Esophagus mucosa (tissue), 1 donor: Measurements from ENCODE around the gene FARS2. TPM values are rescaled to one million over a fixed set of nuclear protein-coding genes. Genes with fewer than 3 reads are reported as not detected.

Experiments used
- ATAC-seq: fragments of 200-7000 bp; cut with Tn5 transposase; one replicate; pipeline ENCODE4 v1.9.1; 2020
- total RNA-seq: library from RNA; stranded (reverse); gene quantifications from one replicate; pipeline ENCODE4 v1.2.4, GENCODE V29; 2023
- donor health status: DM: yes; HTN: yes; CAD: no.

FARS2 gene
- total RNA-seq, 1 donor from 2014 or later = 15.4 TPM

DNA sequence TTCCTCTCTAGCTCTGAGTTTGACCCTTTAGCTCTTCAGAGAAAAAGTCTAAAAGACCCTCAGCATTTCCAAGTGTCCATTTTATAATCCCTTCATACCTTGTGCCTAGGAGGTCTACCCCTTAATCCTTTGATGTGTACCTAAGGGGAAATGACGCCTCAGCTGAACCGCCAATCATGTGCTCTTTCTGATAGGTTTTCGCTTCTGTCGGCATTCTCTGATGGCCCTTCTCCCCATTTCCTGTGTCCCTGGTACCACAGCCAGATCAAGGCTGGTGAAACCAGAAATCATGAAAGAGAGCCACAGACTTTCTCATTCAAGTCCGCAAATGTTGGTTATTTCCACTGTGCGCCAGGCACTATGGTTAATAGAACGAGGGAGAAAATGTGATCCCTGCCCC is 333.9 kb downstream of the FARS2 start:
- ATAC-seq = no peak

DNA sequence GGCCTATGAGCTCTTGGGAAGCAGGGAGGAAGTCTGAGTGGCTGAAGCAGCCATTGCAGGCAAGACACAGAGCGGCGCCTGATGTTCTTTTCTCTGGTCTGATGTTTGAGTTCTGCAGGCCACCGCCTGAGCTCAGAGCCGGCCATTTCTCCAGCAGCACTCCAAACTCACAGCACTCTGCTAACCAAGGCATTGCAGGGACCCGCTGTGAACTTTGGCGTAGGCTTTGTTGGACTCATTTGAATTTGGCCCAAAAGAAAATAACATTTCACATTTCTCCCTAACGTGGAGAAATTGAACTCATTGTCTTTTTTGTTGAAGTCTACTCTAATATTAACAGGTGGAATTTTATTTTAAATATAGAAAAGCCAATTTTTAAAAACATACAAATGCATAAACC is 336.1 kb downstream of the FARS2 start:
- ATAC-seq = no peak

- no peak for ATAC-seq
These were observed 336.8 kb downstream of the FARS2 start for GRCh38 chr6:5598123-5598522.

GRCh38 chr6:5599127-5599526 is 337.8 kb downstream of the FARS2 start:
- ATAC-seq = no peak

DNA sequence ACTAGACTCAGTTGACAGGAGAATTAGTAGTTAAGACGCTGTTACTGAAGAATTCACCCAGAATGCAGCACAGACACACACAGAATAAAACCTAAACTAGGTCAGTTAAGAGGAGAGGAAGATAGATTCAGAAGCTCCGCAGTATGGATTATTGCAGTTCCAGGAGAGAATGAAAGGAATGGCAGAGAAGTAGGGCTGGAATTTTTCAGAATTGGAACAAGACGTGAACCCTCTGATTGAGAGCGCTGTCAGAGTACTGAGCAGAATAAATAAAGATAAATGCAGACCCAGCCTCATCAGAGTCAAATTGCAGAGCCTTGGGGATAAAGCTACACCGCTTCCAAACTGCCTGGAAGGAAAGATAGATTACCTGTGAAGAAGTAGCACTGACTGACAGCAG is 344.6 kb downstream of the FARS2 start:
- ATAC-seq = no peak

GRCh38 chr6:5606546-5606945 is 345.2 kb downstream of the FARS2 start:
- ATAC-seq = no peak

DNA sequence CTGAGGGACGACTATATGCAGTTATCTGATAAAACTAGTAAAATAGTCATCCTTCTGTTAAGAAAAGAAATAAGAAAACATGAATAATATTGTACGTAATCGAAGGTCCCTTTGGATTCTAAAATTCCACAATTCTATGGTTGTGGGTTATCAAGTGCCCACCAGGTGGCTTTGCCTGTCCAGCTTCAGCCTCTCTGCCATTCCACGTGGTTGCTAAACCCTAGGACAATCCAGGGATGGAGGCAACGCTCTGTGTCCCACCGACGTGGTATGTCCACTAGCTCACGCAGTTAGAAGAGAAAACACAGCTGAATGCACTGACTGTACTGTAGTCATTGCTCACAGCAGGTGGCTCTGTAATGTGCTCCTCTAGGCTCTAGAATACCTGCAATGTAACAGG is 349.3 kb downstream of the FARS2 start:
- ATAC-seq = no peak

- no peak for ATAC-seq
These were observed 355.9 kb downstream of the FARS2 start for GRCh38 chr6:5617179-5617578.

DNA sequence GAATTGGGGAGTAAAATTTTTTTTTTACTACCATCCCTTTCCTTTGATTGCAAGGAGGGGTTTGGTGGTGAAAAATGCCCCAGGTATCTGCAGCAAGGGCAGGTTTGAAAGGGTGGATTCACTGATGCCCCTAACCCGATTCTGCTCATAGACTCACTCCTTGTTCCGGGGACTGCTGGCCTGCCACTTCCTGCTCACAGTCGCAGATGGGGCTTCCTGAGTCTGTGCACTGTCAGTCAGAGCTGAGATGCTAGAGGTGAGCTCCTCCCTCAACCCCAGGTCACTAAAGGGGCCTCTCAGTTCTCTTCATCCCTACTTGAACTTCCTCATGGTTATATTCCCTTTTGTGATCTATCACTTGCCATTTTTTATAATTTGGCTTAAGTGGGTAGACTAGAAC is 357.9 kb downstream of the FARS2 start:
- ATAC-seq = no peak

- ATAC-seq = no peak
These were observed 361.1 kb downstream of the FARS2 start for GRCh38 chr6:5622276-5623005.

DNA sequence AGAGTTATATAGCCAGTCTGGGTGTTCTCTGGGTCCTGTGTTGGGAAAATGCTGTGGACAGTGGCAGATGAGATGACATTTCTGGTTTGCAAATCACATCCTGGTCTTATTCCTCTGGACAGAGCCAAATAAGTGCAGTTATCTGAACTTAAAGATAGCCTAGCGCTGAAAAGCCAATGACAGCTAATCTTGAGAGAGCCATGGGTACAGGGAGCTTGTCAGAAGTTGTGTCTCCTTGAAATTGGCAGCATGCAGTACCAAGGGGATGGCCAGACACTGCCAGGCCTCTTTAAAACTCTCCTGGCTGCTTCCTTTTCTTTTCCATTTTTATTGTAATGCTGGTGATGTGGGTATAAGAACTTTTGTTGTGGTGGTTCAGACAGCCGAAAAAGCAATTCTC is 362.5 kb downstream of the FARS2 start:
- ATAC-seq = no peak

GRCh38 chr6:5624256-5624655 is 362.9 kb downstream of the FARS2 start:
- no peak for ATAC-seq

DNA sequence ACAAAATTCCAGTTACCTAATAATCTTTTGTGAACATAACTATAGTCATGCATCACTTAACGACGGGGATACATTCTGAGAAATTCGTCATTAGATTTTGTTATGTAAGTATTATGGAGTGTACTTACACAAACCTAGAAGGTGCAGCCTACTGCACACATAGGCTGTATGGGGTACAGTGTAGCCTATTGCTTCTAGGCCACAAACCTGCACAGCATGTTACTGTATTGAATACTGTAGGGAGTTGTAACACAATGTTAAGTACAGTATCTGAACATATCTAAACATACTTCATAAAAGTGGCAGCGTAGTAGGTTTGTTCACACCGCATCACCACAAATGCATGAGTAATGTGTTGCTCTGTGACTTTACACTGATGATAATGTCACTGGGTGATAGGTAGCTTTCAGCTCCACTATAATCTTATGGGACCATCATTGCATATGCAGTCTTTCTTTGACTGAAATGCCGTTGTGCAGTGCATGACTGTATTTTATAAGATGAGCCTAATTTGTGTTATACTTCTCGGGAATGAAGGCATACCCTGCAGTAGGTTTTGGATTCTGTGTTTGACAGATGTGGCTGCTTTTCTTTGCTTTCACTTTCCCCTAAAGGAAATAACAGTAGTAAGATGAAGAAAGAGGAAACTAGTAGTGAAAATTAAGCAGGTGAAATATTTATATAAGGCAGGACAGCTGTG is 365.6 kb downstream of the FARS2 start:
- ATAC-seq = no peak

- ATAC-seq = no peak
These were observed 369.3 kb downstream of the FARS2 start for GRCh38 chr6:5630636-5631035.

GRCh38 chr6:5632348-5632935 is 371.1 kb downstream of the FARS2 start:
- ATAC-seq = no peak

- no peak for ATAC-seq
These were observed 373.2 kb downstream of the FARS2 start for GRCh38 chr6:5634525-5634924.

DNA sequence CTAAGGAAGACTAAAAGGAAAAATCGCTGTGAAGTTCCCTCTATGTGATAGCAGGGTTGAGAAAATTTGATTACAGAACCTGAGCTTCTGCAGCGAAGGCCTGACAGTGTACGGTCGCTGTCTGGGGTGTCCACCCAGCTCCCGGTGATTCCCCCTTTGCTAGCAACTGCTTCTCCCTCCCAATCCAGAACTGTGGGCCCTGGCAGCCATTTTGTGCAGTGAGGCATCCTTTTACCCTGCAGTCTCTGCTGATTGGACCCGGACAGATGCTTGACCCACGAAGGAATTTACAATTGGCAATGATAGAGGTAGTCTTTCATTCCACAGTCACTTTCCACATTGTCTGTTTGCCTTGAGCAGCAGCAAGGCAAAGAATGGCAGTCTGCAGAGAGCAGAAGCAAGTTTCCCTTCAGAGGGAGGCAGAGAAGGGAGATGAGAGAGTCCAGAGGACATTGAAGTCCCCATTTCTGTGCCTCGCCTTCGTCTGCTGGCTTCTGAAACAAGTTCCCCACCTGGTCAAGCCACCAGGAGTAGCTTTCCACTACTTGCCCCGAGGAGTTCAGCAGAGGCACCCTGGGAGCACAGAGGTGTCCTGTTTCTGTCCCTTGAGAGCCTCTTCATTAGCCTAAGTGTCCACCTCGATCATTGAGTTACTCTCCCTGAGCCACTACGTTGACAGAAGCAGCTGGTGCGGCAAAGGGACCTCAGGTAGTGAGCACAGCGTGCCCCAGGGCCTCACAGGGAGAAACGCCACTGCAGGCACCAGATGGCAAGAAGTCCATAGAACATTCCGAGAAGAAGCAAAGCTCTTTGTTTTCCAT is 375.1 kb downstream of the FARS2 start:
- no peak for ATAC-seq

DNA sequence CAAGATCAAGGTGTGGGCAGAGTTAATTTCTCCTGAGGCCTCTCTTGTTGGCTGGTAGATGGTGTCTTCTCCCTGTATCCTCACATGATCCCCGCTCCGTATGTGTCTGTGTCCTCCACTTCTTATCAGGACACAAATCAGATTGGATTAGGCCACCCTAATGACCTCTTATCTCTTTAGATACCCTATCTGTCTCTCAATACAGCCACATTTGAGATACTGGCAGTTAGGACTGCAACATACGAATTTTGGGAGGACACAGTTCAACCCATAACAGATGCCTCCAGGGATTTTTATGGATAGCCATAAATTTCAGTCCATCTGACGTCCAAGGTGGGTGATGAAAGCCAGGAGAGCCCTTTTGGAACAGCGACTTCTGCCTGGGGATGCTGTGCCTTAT is 376.4 kb downstream of the FARS2 start:
- ATAC-seq = no peak

DNA sequence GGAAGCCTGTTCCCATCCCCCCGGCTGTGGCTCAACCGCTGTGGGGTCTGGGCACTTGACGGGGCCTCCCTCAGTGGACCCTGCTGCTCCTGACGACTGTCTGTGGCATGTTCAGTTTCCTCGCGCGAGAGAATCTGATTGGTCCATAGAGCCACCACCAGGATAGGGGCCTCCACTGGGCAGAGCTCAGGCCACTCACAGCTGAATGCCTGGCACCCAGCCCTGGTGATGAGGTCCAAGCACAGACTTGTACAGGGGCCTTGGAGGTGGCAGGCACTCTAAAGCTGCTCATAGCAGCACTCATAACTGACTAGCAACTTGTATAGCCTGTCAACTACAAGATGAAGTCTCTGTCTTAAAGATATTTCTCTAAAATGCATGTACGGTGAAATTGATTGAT is 377.4 kb downstream of the FARS2 start:
- ATAC-seq = no peak

DNA sequence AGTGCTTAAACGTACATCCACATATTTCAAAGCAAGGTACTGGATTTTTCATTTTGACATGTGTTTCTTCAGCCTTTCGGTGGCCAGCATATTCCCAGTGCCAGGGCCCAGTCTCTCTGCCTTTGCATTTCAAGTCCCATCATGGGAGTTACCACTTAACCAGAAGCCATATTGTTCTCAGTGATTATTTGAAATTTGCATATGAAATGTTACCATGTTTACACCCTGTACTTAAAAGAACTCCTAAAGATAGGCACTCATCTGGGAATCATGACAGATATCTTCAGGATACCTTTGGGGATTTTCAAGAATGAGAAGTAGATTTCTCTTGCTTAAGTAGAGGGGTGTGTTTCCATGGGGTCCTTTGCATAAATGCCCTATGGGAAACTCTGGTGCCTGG is 377.9 kb downstream of the FARS2 start:
- ATAC-seq = no peak

DNA sequence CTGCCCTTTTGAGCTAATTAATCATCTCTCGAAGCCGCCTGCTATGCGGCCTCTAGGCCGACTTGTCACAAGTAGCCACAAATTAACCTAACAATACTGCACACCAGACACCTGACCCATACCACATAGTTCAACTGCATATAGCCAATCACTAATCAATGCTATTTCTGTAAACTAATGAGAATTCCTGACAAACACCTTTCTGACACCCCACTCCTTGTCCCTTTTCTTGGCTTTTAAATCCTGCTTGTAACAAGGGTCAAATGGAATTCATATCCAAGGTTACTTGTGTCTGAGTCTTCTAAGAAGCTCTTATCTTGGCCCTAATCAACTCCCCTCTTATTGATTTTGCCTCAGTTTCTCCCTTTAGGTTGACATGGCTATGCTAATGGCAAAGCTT is 379.3 kb downstream of the FARS2 start:
- no peak for ATAC-seq

GRCh38 chr6:5644523-5645185 is 383.3 kb downstream of the FARS2 start:
- ATAC-seq = no peak
